Measurements from ENCODE around the gene EBLN1.
A peak's percentile ranks its signal among the peaks of the same experiment; 100 is the strongest.

- no peak for TF ChIP-seq ZSCAN29 (IDR thresholded peaks at IDR 0.05)
- TF ChIP-seq ZFX (CRISPR knock-in tag; IDR thresholded peaks at IDR 0.05), result no peak
- TF ChIP-seq FOXP4 (CRISPR knock-in tag; IDR thresholded peaks at IDR 0.05; ENCODE audit: borderline replicate concordance), result no peak
- TF ChIP-seq ESRRA (IDR thresholded peaks at IDR 0.05; ENCODE audit: borderline replicate concordance, low read depth), result no peak
- 0 out of 6 replicates have a peak, but pooled peaks of 1 of the 3 experiments have one; percentile 17 for TF ChIP-seq CTCF (IDR thresholded peaks at IDR 0.05 in 2 of 3, conservative IDR thresholded peaks at IDR 0.05 in 1 of 3; ENCODE audit: insufficient read depth in 2 of 3, low read depth in 1 of 3, low read length in 3 of 3)
Observed at GRCh38 chr10:22244855-22245254, 27.0 kb upstream of the EBLN1 start.

Measured in K562 (cell line).